G401.6 (cell line): ENCODE results near the gene MARCHF10.

Source experiments
- FAIRE-seq: peaks from 2 replicates; lab custom pipeline; 2012; peaks lifted over from hg19 to GRCh38; lab: Jason Lieb, UNC

Gene MARCHF10

GRCh38 chr17:62821189-62822079, 13.3 kb upstream of the MARCHF10 start:
- no peak for FAIRE-seq

- no peak for FAIRE-seq
These were observed 11.6 kb upstream of the MARCHF10 start for GRCh38 chr17:62819511-62820221.

- FAIRE-seq, result no peak
These were observed 10.4 kb upstream of the MARCHF10 start for GRCh38 chr17:62818526-62818925.

GRCh38 chr17:62816282-62816839, 8.2 kb upstream of the MARCHF10 start:
- FAIRE-seq, result no peak

GRCh38 chr17:62809656-62810055, 1.5 kb upstream of the MARCHF10 start:
- FAIRE-seq, result no peak

GRCh38 chr17:62808576-62808970, 459 bp upstream of the MARCHF10 start:
- no peak for FAIRE-seq

GRCh38 chr17:62805234-62805633, 2.9 kb downstream of the MARCHF10 start:
- FAIRE-seq, result no peak

GRCh38 chr17:62804822-62805221, 3.3 kb downstream of the MARCHF10 start:
- FAIRE-seq, result no peak

GRCh38 chr17:62804025-62804424, 4.1 kb downstream of the MARCHF10 start:
- FAIRE-seq, result no peak

GRCh38 chr17:62802561-62803205, 5.4 kb downstream of the MARCHF10 start:
- FAIRE-seq, result no peak

GRCh38 chr17:62801553-62802114, 6.5 kb downstream of the MARCHF10 start:
- FAIRE-seq, result no peak

- FAIRE-seq, result no peak
These were observed 7.5 kb downstream of the MARCHF10 start for GRCh38 chr17:62800585-62800984.

GRCh38 chr17:62797959-62798358, 10.2 kb downstream of the MARCHF10 start:
- no peak for FAIRE-seq

GRCh38 chr17:62796291-62796690, 11.8 kb downstream of the MARCHF10 start:
- FAIRE-seq, result no peak

- no peak for FAIRE-seq
These were observed 13.5 kb downstream of the MARCHF10 start for GRCh38 chr17:62794666-62794971.

- no peak for FAIRE-seq
These were observed 14.0 kb downstream of the MARCHF10 start for GRCh38 chr17:62793919-62794665.

- no peak for FAIRE-seq
These were observed 15.7 kb downstream of the MARCHF10 start for GRCh38 chr17:62792447-62792800.

GRCh38 chr17:62791767-62792446, 16.2 kb downstream of the MARCHF10 start:
- no peak for FAIRE-seq

GRCh38 chr17:62791235-62791734, 16.8 kb downstream of the MARCHF10 start:
- FAIRE-seq, result no peak

GRCh38 chr17:62790564-62790986, 17.5 kb downstream of the MARCHF10 start:
- FAIRE-seq, result no peak

GRCh38 chr17:62787366-62787765, 20.7 kb downstream of the MARCHF10 start:
- FAIRE-seq, result no peak
